ENCODE data around the gene ZCCHC14.

The ZCCHC14 gene

GRCh38 chr16:87432330-87432915 is 60.4 kb downstream of the ZCCHC14 start:
- DNase-seq (ENCODE audit: low read depth, low spot score): no peak

- no peak for DNase-seq (ENCODE audit: low read depth, low spot score)
Observed at GRCh38 chr16:87431926-87432325, 60.9 kb downstream of the ZCCHC14 start.

GRCh38 chr16:87426423-87427215 is 66.2 kb downstream of the ZCCHC14 start:
- no peak for DNase-seq (ENCODE audit: low read depth, low spot score)

GRCh38 chr16:87425941-87426340 is 66.9 kb downstream of the ZCCHC14 start:
- DNase-seq (ENCODE audit: low read depth, low spot score): no peak

GRCh38 chr16:87424266-87424665 is 68.6 kb downstream of the ZCCHC14 start:
- DNase-seq (ENCODE audit: low read depth, low spot score): no peak

- no peak for DNase-seq (ENCODE audit: low read depth, low spot score)
Observed at GRCh38 chr16:87423429-87423828, 69.4 kb downstream of the ZCCHC14 start.

- DNase-seq (ENCODE audit: low read depth, low spot score): no peak
Observed at GRCh38 chr16:87422106-87422505, 70.7 kb downstream of the ZCCHC14 start.

- no peak for DNase-seq (ENCODE audit: low read depth, low spot score)
Observed at GRCh38 chr16:87421003-87421912, 71.6 kb downstream of the ZCCHC14 start.

GRCh38 chr16:87420026-87421002 is 72.5 kb downstream of the ZCCHC14 start:
- no peak for DNase-seq (ENCODE audit: low read depth, low spot score)

- DNase-seq (ENCODE audit: low read depth, low spot score): no peak
Observed at GRCh38 chr16:87418644-87419043, 74.2 kb downstream of the ZCCHC14 start.

- DNase-seq (ENCODE audit: low read depth, low spot score): no peak
Observed at GRCh38 chr16:87418216-87418615, 74.6 kb downstream of the ZCCHC14 start.

GRCh38 chr16:87417528-87417910 is 75.3 kb downstream of the ZCCHC14 start:
- no peak for DNase-seq (ENCODE audit: low read depth, low spot score)

- DNase-seq (ENCODE audit: low read depth, low spot score): no peak
Observed at GRCh38 chr16:87416826-87417527, 75.8 kb downstream of the ZCCHC14 start.

GRCh38 chr16:87415441-87415840 is 77.4 kb downstream of the ZCCHC14 start:
- no peak for DNase-seq (ENCODE audit: low read depth, low spot score)

GRCh38 chr16:87414251-87414680 is 78.6 kb downstream of the ZCCHC14 start:
- no peak for DNase-seq (ENCODE audit: low read depth, low spot score)

- no peak for DNase-seq (ENCODE audit: low read depth, low spot score)
Observed at GRCh38 chr16:87412996-87413421, 79.8 kb downstream of the ZCCHC14 start.

- DNase-seq (ENCODE audit: low read depth, low spot score): no peak
Observed at GRCh38 chr16:87412371-87412995, 80.3 kb downstream of the ZCCHC14 start.

GRCh38 chr16:87411375-87412271 is 81.2 kb downstream of the ZCCHC14 start:
- DNase-seq (ENCODE audit: low read depth, low spot score): no peak

GRCh38 chr16:87410968-87411367 is 81.9 kb downstream of the ZCCHC14 start:
- DNase-seq (ENCODE audit: low read depth, low spot score): no peak

Data from ELF-1 (cell line).